Right lobe of liver (tissue), 4 donors: ENCODE measurements around the gene SLC6A7.

Source experiments
- CTCF ChIP-seq, 4 donors: fragments of 200-600 bp in 3 of 4; fragments of 450-650 bp in 1 of 4; IDR thresholded peaks; one replicate each; pipeline versions ENCODE4 v1.5.1 to v1.8.0; 2016 to 2022; ENCODE audit warnings: antibody characterized with exemption in 4 of 4, mild to moderate bottlenecking in 2 of 4
- POLR2A ChIP-seq: fragments of 450-650 bp; IDR thresholded peaks from one replicate; pipeline ENCODE4 v1.6.1; 2017; ENCODE audit warnings: antibody characterized with exemption, mild to moderate bottlenecking
- donor health status: DM: no; HTN: no; CAD: no.
- donor health status: DM: no; HTN: no; CAD: no.
- donor health status: DM: no; HTN: yes; CAD: no.

- TF ChIP-seq POLR2A (no peak), CTCF (IDR thresholded peaks at IDR 0.05) (no peak)
Measured at GRCh38 chr5:150176745-150177477, 13.0 kb upstream of the SLC6A7 start.
